Colonic mucosa (tissue), 4 donors: ENCODE measurements around the gene MAN2B1. TPM values are rescaled to one million over a fixed set of nuclear protein-coding genes. Genes with fewer than 3 reads are reported as not detected.

Experiments used
- DNase-seq: peaks from one replicate; pipeline ENCODE4 v3.0.0-alpha.2; 2020
- H3K27ac ChIP-seq: fragments of 200-600 bp; one replicate; pipeline ENCODE4 v1.8.0; 2021
- H3K27me3 ChIP-seq: fragments of 200-600 bp; one replicate; pipeline ENCODE4 v1.8.0; 2021
- H3K36me3 ChIP-seq: fragments of 200-600 bp; one replicate; pipeline ENCODE4 v1.8.0; 2021
- H3K4me1 ChIP-seq: fragments of 200-600 bp; one replicate; pipeline ENCODE4 v1.8.0; 2021; ENCODE audit warnings: mild to moderate bottlenecking
- H3K4me3 ChIP-seq: fragments of 200-600 bp; one replicate; pipeline ENCODE4 v1.8.0; 2021
- H3K9ac ChIP-seq, 2 donors: one replicate each; pipeline ENCODE4 v1.7.0; 2013; ENCODE audit warnings: control low read depth in 2 of 2, low read depth in 2 of 2, low read length in 2 of 2
- H3K9me3 ChIP-seq: fragments of 200-600 bp; one replicate; pipeline ENCODE4 v1.8.0; 2021
- intact Hi-C: fragments of 100-400 bp; cut with DNase I; formaldehyde crosslinking; loops from one replicate; pipeline ENCODE4 v1.14.1; 2022
- total RNA-seq, 2 donors: library from RNA; stranded (reverse); fragmentation: NEBNext Ultra II Directional in 1 of 2; extraction: Animal tissue kit (Norgen Biotek cat#: 25700) in 1 of 2; gene quantifications; one replicate each; pipeline ENCODE4 v1.2.1, GENCODE V29; 2021
- TF ChIP-seq, protein P1 (sequence below): fragments of 200-600 bp; IDR thresholded peaks from one replicate; pipeline ENCODE4 v1.8.0; 2022; ENCODE audit warnings: antibody characterized with exemption, mild to moderate bottlenecking
- donor health status: healthy.
- donor health status: DM: no; HTN: no; CAD: no.
- donor health status: DM: no; HTN: no; CAD: no.

Gene MAN2B1
- total RNA-seq, 2 donors from 2014 or later = 51.7 to 67.4 TPM

GRCh38 chr19:12596927-12597548, 69.5 kb downstream of the MAN2B1 start:
- intact Hi-C loops = no loop called here
- no peaks in the 10 kb centered on the region for H3K36me3 ChIP-seq
- H3K4me1 ChIP-seq = no peaks in the 10 kb centered on the region
- TF ChIP-seq, protein P1, sequence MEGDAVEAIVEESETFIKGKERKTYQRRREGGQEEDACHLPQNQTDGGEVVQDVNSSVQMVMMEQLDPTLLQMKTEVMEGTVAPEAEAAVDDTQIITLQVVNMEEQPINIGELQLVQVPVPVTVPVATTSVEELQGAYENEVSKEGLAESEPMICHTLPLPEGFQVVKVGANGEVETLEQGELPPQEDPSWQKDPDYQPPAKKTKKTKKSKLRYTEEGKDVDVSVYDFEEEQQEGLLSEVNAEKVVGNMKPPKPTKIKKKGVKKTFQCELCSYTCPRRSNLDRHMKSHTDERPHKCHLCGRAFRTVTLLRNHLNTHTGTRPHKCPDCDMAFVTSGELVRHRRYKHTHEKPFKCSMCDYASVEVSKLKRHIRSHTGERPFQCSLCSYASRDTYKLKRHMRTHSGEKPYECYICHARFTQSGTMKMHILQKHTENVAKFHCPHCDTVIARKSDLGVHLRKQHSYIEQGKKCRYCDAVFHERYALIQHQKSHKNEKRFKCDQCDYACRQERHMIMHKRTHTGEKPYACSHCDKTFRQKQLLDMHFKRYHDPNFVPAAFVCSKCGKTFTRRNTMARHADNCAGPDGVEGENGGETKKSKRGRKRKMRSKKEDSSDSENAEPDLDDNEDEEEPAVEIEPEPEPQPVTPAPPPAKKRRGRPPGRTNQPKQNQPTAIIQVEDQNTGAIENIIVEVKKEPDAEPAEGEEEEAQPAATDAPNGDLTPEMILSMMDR = no peak
- H3K9me3 ChIP-seq = no peaks in the 10 kb centered on the region
- H3K9ac ChIP-seq = no peak overlapping the region
- no peak for DNase-seq
- no peak overlapping the region for H3K4me3 ChIP-seq
- H3K27me3 ChIP-seq = no peaks in the 10 kb centered on the region
- H3K27ac ChIP-seq = no peak overlapping the region

Other genes starting within 250 kb of the MAN2B1 start
- gene ZNF443, start 225.7 kb downstream of the MAN2B1 start, total RNA-seq = 1 to 10 TPM; 7.4 to 7.6 TPM
- 1 to 10 TPM; 1.3 to 2.0 TPM for gene ZNF709, start 181.9 kb downstream of the MAN2B1 start, total RNA-seq
- gene ZNF564, start 115.3 kb downstream of the MAN2B1 start, total RNA-seq = 10 to 100 TPM; 14.8 to 17.4 TPM
- gene ZNF490, start 55.9 kb downstream of the MAN2B1 start, total RNA-seq = 1 to 10 TPM; 6.2 to 7.5 TPM
- gene ZNF791, start 55.8 kb downstream of the MAN2B1 start, total RNA-seq = 10 to 100 TPM; 17.9 to 20.5 TPM
- 10 to 100 TPM in 1 of 2 donors, 1 to 10 TPM in 1; 7.3 to 17.9 TPM for gene WDR83, start 65 bp upstream of the MAN2B1 start, total RNA-seq
- gene DHPS, start 15.1 kb upstream of the MAN2B1 start, total RNA-seq = 10 to 100 TPM; 66.2 to 87.5 TPM
- not detected for gene GNG14, start 21.3 kb upstream of the MAN2B1 start, total RNA-seq
- gene FBXW9, start 29.9 kb upstream of the MAN2B1 start, total RNA-seq = 10 to 100 TPM in 1 of 2 donors, 1 to 10 TPM in 1; 6.5 to 10.3 TPM
- 10 to 100 TPM; 46.7 to 65.5 TPM for gene TNPO2, start 57.2 kb upstream of the MAN2B1 start, total RNA-seq
- gene TRIR, start 67.9 kb upstream of the MAN2B1 start, total RNA-seq = 100 to 1,000 TPM; 130 to 217 TPM
- 10 to 100 TPM; 53.6 to 77.2 TPM for gene GET3, start 70.8 kb upstream of the MAN2B1 start, total RNA-seq
- gene BEST2, start 85.0 kb upstream of the MAN2B1 start, total RNA-seq = 10 to 100 TPM; 12.1 to 22.6 TPM
- gene HOOK2, start 108.8 kb upstream of the MAN2B1 start, total RNA-seq = 10 to 100 TPM; 54.8 to 72.0 TPM
- 100 to 1,000 TPM; 113 to 173 TPM for gene JUNB, start 124.7 kb upstream of the MAN2B1 start, total RNA-seq
- gene PRDX2, start 135.1 kb upstream of the MAN2B1 start, total RNA-seq = 100 to 1,000 TPM; 347 to 417 TPM
- 10 to 100 TPM in 1 of 2 donors, 1 to 10 TPM in 1; 6.5 to 18.5 TPM for gene THSD8, start 135.3 kb upstream of the MAN2B1 start, total RNA-seq
- 10 to 100 TPM in 1 of 2 donors, 1 to 10 TPM in 1; 8.8 to 44.8 TPM for gene RNASEH2A, start 139.8 kb upstream of the MAN2B1 start, total RNA-seq
- gene RTBDN, start 167.8 kb upstream of the MAN2B1 start, total RNA-seq = under 1 TPM in 1 of 2 donors, not detected in 1; 0.35 TPM
- gene MAST1, start 171.8 kb upstream of the MAN2B1 start, total RNA-seq = 1 to 10 TPM in 1 of 2 donors, under 1 TPM in 1; 0.42 to 1.4 TPM
- gene DNASE2, start 214.7 kb upstream of the MAN2B1 start, total RNA-seq = 10 to 100 TPM; 29.0 to 33.5 TPM
- gene KLF1, start 220.5 kb upstream of the MAN2B1 start, total RNA-seq = under 1 TPM in 1 of 2 donors, not detected in 1; 0.25 TPM
- 10 to 100 TPM; 21.1 to 39.2 TPM for gene GCDH, start 224.4 kb upstream of the MAN2B1 start, total RNA-seq